ENCODE results near the gene NFASC. TPM values are rescaled to one million over a fixed set of nuclear protein-coding genes. Genes with fewer than 3 reads are reported as not detected.

The NFASC gene
- total and polyA plus RNA-seq, 2 donors = 0.14 to 1.4 TPM

DNA sequence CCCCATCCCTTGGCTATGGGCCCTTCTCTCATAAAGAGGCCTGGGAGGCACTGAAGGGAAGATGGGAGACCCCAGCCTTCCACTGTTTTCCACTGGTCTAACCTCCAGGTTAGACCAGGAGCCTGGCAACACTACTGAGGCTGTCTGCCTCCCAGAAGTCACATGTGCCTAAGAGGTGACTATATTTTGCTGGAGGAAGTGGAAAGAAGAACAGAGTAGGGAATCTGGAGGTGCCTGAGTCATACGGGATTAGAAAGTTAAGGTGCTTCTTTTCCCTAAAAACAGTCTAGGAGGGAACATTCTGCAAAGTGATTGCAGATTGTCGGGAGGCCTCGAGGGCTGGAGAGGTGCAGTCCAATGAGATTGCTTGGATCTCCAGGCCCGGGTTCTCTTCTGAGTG is 4.6 kb downstream of the NFASC start:
- no peak for DNase-seq (ENCODE audit: low read depth in 6 of 9, low spot score in 9 of 9)
- Histone ChIP-seq H3K36me3 (ENCODE audit: control insufficient read depth in 2 of 2, insufficient read depth in 2 of 2, low read length in 1 of 2) (no peaks in the 10 kb centered on the region), H3K9me3 (ENCODE audit: control insufficient read depth in 2 of 2, insufficient read depth in 1 of 2, low read length in 1 of 2) (no peaks in the 10 kb centered on the region), H3K4me3 (ENCODE audit: low read length in 2 of 2) (no peak overlapping the region), H3K4me1 (ENCODE audit: control insufficient read depth in 2 of 2, insufficient read depth in 2 of 2, low read length in 2 of 2) (no peaks in the 10 kb centered on the region), H3K27me3 (ENCODE audit: control insufficient read depth in 2 of 2, insufficient read depth in 1 of 2, low read length in 1 of 2) (peaks cover 0 to 21% of the 10 kb centered on the region in 2 donors), H3K27ac (ENCODE audit: low read depth in 1 of 2, low read length in 1 of 2) (no peak overlapping the region)
- WGBS = 78% methylated on average over 4 of the region's 4 CpGs

DNA sequence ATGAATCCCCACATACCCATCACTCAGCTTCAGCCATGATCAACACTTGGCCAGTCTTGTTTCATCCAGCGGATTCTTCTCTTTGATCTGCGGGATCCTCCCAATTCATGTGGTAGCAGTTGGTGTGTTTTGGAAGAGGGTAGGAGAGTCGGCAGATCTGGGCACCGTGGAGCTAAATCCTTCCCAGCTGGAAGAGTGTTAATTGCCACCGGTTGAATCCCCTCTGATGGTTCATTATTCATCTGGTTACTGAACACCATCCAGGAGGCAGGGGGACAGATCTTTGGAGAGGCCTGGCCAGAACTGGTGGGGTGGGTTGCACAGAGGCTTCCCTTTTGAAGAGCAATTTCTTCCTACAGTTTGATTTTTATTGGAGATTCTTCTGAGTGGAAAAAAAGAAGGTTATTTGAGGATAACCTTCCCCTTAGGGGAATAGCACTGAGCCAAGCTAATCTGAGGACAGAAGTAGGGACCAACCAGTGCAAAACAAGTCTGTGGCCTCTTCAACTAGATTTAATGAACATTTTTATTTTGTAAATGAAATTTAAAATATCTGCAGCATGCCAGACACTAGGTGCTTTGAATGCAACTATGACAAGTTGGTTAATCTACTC is 8.1 kb downstream of the NFASC start:
- no peak overlapping the region for H3K27ac ChIP-seq (ENCODE audit: low read depth in 1 of 2, low read length in 1 of 2)
- no peaks in the 10 kb centered on the region for H3K9me3 ChIP-seq (ENCODE audit: control insufficient read depth in 2 of 2, insufficient read depth in 1 of 2, low read length in 1 of 2)
- H3K4me3 ChIP-seq (ENCODE audit: low read length in 2 of 2) = no peak overlapping the region
- whole genome bisulfite sequencing = 52% methylated on average over 5 of the region's 5 CpGs
- H3K36me3 ChIP-seq (ENCODE audit: control insufficient read depth in 2 of 2, insufficient read depth in 2 of 2, low read length in 1 of 2) = no peaks in the 10 kb centered on the region
- peaks cover 0 to 18% of the 10 kb centered on the region in 2 donors for H3K27me3 ChIP-seq (ENCODE audit: control insufficient read depth in 2 of 2, insufficient read depth in 1 of 2, low read length in 1 of 2)
- no peak for DNase-seq (ENCODE audit: low read depth in 6 of 9, low spot score in 9 of 9)
- H3K4me1 ChIP-seq (ENCODE audit: control insufficient read depth in 2 of 2, insufficient read depth in 2 of 2, low read length in 2 of 2) = no peaks in the 10 kb centered on the region

DNA sequence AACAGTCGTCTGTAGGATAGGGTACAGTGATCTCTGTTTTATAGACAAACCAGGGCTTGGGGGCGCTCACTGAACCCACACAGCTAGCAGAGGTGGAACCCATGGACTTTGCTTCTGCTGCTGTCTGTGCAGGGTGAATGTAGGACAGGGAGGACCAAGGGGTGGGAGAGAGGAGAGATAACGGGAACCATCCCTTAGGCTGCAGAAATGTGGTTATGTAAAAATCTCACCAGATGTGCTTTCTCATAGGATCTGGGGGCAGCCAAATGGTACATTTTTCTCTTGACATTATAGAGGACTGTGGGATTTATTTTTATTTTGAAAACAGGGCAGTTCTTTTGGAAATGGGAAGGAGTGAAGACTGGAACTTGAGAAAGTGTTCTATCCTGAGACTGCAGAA is 8.7 kb downstream of the NFASC start:
- Histone ChIP-seq H3K36me3 (ENCODE audit: control insufficient read depth in 2 of 2, insufficient read depth in 2 of 2, low read length in 1 of 2) (no peaks in the 10 kb centered on the region), H3K27ac (ENCODE audit: low read depth in 1 of 2, low read length in 1 of 2) (no peak overlapping the region), H3K9me3 (ENCODE audit: control insufficient read depth in 2 of 2, insufficient read depth in 1 of 2, low read length in 1 of 2) (no peaks in the 10 kb centered on the region), H3K4me3 (ENCODE audit: low read length in 2 of 2) (no peak overlapping the region), H3K27me3 (ENCODE audit: control insufficient read depth in 2 of 2, insufficient read depth in 1 of 2, low read length in 1 of 2) (peaks cover 0 to 15% of the 10 kb centered on the region in 2 donors), H3K4me1 (ENCODE audit: control insufficient read depth in 2 of 2, insufficient read depth in 2 of 2, low read length in 2 of 2) (no peaks in the 10 kb centered on the region)
- DNase-seq (ENCODE audit: low read depth in 6 of 9, low spot score in 9 of 9) = no peak
- WGBS = 89% methylated on average over 3 of the region's 3 CpGs

DNA sequence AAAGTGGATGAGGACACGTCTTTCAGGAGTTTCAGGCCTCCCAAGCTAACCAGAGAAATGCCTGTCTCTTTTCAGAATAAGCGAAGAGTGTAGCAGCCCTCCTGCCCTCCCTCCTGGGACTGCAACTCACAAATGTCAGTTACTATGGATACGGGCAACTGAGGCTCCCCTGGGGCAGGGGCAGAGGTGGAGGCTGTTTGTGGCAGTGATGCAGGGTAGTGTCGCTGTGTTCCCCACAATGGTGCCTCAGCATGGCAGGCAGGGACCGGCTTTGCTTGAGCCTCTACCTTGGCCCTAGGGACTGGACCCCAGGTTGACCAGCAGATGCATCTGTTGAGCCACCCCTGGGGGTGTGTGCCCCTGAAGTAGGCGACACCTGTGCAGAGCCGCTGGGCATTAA is 10.2 kb downstream of the NFASC start:
- Histone ChIP-seq H3K4me1 (ENCODE audit: control insufficient read depth in 2 of 2, insufficient read depth in 2 of 2, low read length in 2 of 2) (no peaks in the 10 kb centered on the region), H3K9me3 (ENCODE audit: control insufficient read depth in 2 of 2, insufficient read depth in 1 of 2, low read length in 1 of 2) (no peaks in the 10 kb centered on the region), H3K27me3 (ENCODE audit: control insufficient read depth in 2 of 2, insufficient read depth in 1 of 2, low read length in 1 of 2) (peaks cover 0 to 18% of the 10 kb centered on the region in 2 donors), H3K4me3 (ENCODE audit: low read length in 2 of 2) (no peak overlapping the region), H3K36me3 (ENCODE audit: control insufficient read depth in 2 of 2, insufficient read depth in 2 of 2, low read length in 1 of 2) (no peaks in the 10 kb centered on the region), H3K27ac (ENCODE audit: low read depth in 1 of 2, low read length in 1 of 2) (no peak overlapping the region)
- no peak for DNase-seq (ENCODE audit: low read depth in 6 of 9, low spot score in 9 of 9)
- 93% methylated on average over 7 of the region's 7 CpGs for WGBS

DNA sequence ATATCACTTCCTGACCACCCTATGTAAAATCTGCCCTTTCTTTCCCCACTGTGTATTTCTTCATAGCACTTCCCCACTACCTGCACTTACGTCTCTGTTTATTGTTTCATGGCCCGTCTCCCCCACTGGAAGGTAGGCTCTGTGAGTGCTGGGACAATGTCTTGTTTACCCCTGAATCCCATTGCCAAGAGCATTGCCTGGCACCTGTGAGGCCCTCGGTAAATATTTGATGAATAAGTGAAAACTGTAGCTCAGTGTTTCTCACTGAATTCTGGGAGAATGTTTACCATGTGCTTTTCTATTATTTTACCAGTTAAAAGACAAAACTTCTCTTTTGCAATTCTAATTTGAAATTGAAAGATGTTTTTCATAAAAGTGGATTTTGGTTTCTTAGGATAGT is 11.8 kb downstream of the NFASC start:
- Histone ChIP-seq H3K4me3 (ENCODE audit: low read length in 2 of 2) (no peak overlapping the region), H3K4me1 (ENCODE audit: control insufficient read depth in 2 of 2, insufficient read depth in 2 of 2, low read length in 2 of 2) (no peaks in the 10 kb centered on the region), H3K27me3 (ENCODE audit: control insufficient read depth in 2 of 2, insufficient read depth in 1 of 2, low read length in 1 of 2) (peaks cover 0 to 16% of the 10 kb centered on the region in 2 donors), H3K9me3 (ENCODE audit: control insufficient read depth in 2 of 2, insufficient read depth in 1 of 2, low read length in 1 of 2) (no peaks in the 10 kb centered on the region), H3K36me3 (ENCODE audit: control insufficient read depth in 2 of 2, insufficient read depth in 2 of 2, low read length in 1 of 2) (no peaks in the 10 kb centered on the region), H3K27ac (ENCODE audit: low read depth in 1 of 2, low read length in 1 of 2) (no peak overlapping the region)
- no peak for DNase-seq (ENCODE audit: low read depth in 6 of 9, low spot score in 9 of 9)
- WGBS = 95% methylated on average over 3 of the region's 3 CpGs

DNA sequence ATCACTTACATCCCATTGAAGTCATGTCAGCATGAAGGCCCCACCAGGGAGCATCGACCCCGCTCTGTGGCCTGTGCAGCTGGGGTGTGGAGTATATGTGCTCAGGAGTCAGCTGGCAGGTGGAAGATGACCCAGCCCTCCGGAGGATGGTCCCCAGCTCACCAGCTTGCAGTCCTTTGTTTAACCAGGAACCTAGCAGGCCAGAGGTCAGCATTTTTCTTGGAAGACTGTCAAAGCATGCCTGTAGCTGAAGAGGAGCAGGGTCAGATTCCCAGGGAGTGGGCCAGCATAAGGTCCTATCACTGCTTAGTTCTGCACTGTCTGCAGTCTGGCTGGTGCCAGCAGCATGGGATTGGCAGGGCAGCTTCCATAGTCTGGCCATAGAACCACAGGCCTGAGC is 12.7 kb downstream of the NFASC start:
- Histone ChIP-seq H3K27me3 (ENCODE audit: control insufficient read depth in 2 of 2, insufficient read depth in 1 of 2, low read length in 1 of 2) (peaks cover 0 to 16% of the 10 kb centered on the region in 2 donors), H3K4me3 (ENCODE audit: low read length in 2 of 2) (no peak overlapping the region), H3K4me1 (ENCODE audit: control insufficient read depth in 2 of 2, insufficient read depth in 2 of 2, low read length in 2 of 2) (no peaks in the 10 kb centered on the region), H3K36me3 (ENCODE audit: control insufficient read depth in 2 of 2, insufficient read depth in 2 of 2, low read length in 1 of 2) (no peaks in the 10 kb centered on the region), H3K27ac (ENCODE audit: low read depth in 1 of 2, low read length in 1 of 2) (no peak overlapping the region), H3K9me3 (ENCODE audit: control insufficient read depth in 2 of 2, insufficient read depth in 1 of 2, low read length in 1 of 2) (no peaks in the 10 kb centered on the region)
- no peak for DNase-seq (ENCODE audit: low read depth in 6 of 9, low spot score in 9 of 9)
- 94% methylated on average over 3 of the region's 3 CpGs for WGBS

DNA sequence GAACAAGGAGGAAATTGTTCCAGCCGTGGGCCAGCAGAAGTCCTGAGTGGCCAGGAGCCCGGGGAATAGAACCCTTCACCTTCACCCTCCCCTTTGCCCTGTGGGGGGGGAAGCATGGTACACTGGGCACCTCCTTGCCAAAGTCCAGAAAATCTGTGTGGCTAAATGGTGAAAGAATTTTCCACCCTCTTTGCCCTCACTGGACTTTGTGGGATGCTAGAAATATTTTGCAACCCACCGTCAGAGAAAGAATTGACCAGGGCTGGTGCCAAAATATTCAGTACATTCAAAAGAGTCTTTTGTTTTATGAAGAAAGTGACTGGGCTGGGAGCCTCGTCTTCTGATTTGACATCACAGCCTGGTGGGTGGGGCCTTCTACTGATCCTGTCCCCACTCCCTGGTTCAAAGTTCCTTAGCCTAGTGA is 14.6 kb downstream of the NFASC start:
- H3K4me3 ChIP-seq (ENCODE audit: low read length in 2 of 2) = no peak overlapping the region
- no peak overlapping the region for H3K27ac ChIP-seq (ENCODE audit: low read depth in 1 of 2, low read length in 1 of 2)
- peaks cover 0 to 23% of the 10 kb centered on the region in 2 donors for H3K27me3 ChIP-seq (ENCODE audit: control insufficient read depth in 2 of 2, insufficient read depth in 1 of 2, low read length in 1 of 2)
- no peaks in the 10 kb centered on the region for H3K36me3 ChIP-seq (ENCODE audit: control insufficient read depth in 2 of 2, insufficient read depth in 2 of 2, low read length in 1 of 2)
- H3K4me1 ChIP-seq (ENCODE audit: control insufficient read depth in 2 of 2, insufficient read depth in 2 of 2, low read length in 2 of 2) = no peaks in the 10 kb centered on the region
- no peak for DNase-seq (ENCODE audit: low read depth in 6 of 9, low spot score in 9 of 9)
- no peaks in the 10 kb centered on the region for H3K9me3 ChIP-seq (ENCODE audit: control insufficient read depth in 2 of 2, insufficient read depth in 1 of 2, low read length in 1 of 2)
- 82% methylated on average over 4 of the region's 4 CpGs for WGBS

DNA sequence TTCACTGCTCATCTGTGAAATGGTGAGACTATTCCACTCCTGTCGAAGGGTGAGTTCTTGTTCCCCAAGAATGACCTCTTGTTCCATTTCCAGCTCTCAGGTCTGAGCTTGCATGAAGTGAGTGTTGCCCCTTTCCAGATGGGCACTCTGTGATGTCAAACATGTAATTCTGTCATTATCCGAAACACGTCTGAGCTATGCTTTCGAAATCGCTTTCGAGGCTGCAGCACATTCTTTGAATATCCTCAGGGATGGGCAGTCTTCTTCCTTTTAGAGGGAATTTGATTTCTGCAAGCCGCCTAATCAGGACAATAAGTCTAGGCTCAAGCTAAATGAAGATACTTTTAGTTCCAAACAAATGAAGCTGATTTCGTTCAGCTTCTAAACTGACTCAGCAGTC is 15.1 kb downstream of the NFASC start:
- Histone ChIP-seq H3K36me3 (ENCODE audit: control insufficient read depth in 2 of 2, insufficient read depth in 2 of 2, low read length in 1 of 2) (no peaks in the 10 kb centered on the region), H3K27me3 (ENCODE audit: control insufficient read depth in 2 of 2, insufficient read depth in 1 of 2, low read length in 1 of 2) (peaks cover 0 to 26% of the 10 kb centered on the region in 2 donors), H3K9me3 (ENCODE audit: control insufficient read depth in 2 of 2, insufficient read depth in 1 of 2, low read length in 1 of 2) (no peaks in the 10 kb centered on the region), H3K4me1 (ENCODE audit: control insufficient read depth in 2 of 2, insufficient read depth in 2 of 2, low read length in 2 of 2) (no peaks in the 10 kb centered on the region), H3K4me3 (ENCODE audit: low read length in 2 of 2) (no peak overlapping the region), H3K27ac (ENCODE audit: low read depth in 1 of 2, low read length in 1 of 2) (no peak overlapping the region)
- WGBS = 92% methylated on average over 8 of the region's 8 CpGs
- DNase-seq (ENCODE audit: low read depth in 6 of 9, low spot score in 9 of 9) = no peak

DNA sequence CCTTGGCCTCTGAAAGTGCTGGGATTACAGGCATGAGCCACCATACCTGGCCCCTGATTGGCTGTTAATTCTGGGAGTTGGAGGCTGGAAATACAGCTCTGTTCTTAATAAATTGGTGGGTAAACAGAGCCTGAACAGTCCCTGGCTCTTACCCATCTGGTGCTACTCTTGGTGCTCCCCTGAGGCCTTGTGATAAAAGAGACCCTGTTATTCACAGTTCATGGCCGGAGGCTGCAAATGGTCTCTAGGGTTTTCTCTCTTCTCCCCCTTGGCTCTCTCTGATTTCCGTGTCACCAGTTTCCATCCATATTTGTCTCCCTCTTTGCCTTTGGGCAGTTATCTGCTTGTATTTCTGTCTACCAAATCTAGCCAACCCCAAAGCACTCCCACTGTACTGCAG is 17.2 kb downstream of the NFASC start:
- Histone ChIP-seq H3K9me3 (ENCODE audit: control insufficient read depth in 2 of 2, insufficient read depth in 1 of 2, low read length in 1 of 2) (no peaks in the 10 kb centered on the region), H3K4me1 (ENCODE audit: control insufficient read depth in 2 of 2, insufficient read depth in 2 of 2, low read length in 2 of 2) (no peaks in the 10 kb centered on the region), H3K27ac (ENCODE audit: low read depth in 1 of 2, low read length in 1 of 2) (no peak overlapping the region), H3K27me3 (ENCODE audit: control insufficient read depth in 2 of 2, insufficient read depth in 1 of 2, low read length in 1 of 2) (peaks cover 0 to 35% of the 10 kb centered on the region in 2 donors), H3K4me3 (ENCODE audit: low read length in 2 of 2) (no peak overlapping the region), H3K36me3 (ENCODE audit: control insufficient read depth in 2 of 2, insufficient read depth in 2 of 2, low read length in 1 of 2) (no peaks in the 10 kb centered on the region)
- DNase-seq (ENCODE audit: low read depth in 6 of 9, low spot score in 9 of 9) = no peak
- WGBS = 95% methylated on average over 2 of the region's 2 CpGs
